GM23338 (cell line): ENCODE data around the gene GRIN3A. TPM values are rescaled to one million over a fixed set of nuclear protein-coding genes. Genes with fewer than 3 reads are reported as not detected.

Source experiments
- ATAC-seq: fragments of 200-7000 bp; cut with Tn5 transposase; 3 replicates; pipeline ENCODE4 v1.9.1; 2020
- DNase-seq: peaks from one replicate; pipeline ENCODE4 v3.0.0-alpha.2; 2015; ENCODE audit warnings: low spot score
- H2AFZ ChIP-seq: fragments of 200-600 bp; sonication (generic); 2 replicates; pipeline ENCODE4 v1.8.0; 2016; ENCODE audit warnings: antibody characterized with exemption, mild to moderate bottlenecking, moderate library complexity
- H3F3A ChIP-seq: fragments of 200-600 bp; sonication (generic); replicated peaks from 2 replicates; pipeline ENCODE4 v1.8.0; 2017; ENCODE audit warnings: antibody characterized with exemption, mixed run types, low read depth
- H3K27ac ChIP-seq: fragments of 200-600 bp; sonication (generic); 2 replicates; pipeline ENCODE4 v1.6.1; 2016; ENCODE audit warnings: low read depth
- H3K27me3 ChIP-seq: fragments of 200-600 bp; sonication (generic); 2 replicates; pipeline ENCODE4 v1.8.0; 2016; ENCODE audit warnings: mild to moderate bottlenecking, mixed run types, moderate library complexity; ENCODE audit not compliant: insufficient read depth
- H3K36me3 ChIP-seq: fragments of 200-600 bp; sonication (generic); 2 replicates; pipeline ENCODE4 v1.8.0; 2016; ENCODE audit warnings: mild to moderate bottlenecking; ENCODE audit not compliant: insufficient read depth
- H3K4me1 ChIP-seq: fragments of 200-600 bp; sonication (generic); 2 replicates; pipeline ENCODE4 v1.8.0; 2016; ENCODE audit warnings: mild to moderate bottlenecking, moderate library complexity; ENCODE audit not compliant: insufficient read depth
- H3K4me2 ChIP-seq: fragments of 200-600 bp; sonication (generic); 2 replicates; pipeline ENCODE4 v1.7.1; 2017; ENCODE audit warnings: mixed run types
- H3K4me3 ChIP-seq: fragments of 200-600 bp; sonication (generic); 2 replicates; pipeline ENCODE4 v1.6.1; 2016; ENCODE audit warnings: mixed run types
- H3K79me2 ChIP-seq: fragments of 200-600 bp; sonication (generic); replicated peaks from 2 replicates; pipeline ENCODE4 v1.8.0; 2017; ENCODE audit warnings: mild to moderate bottlenecking; ENCODE audit not compliant: insufficient read depth
- H3K9me2 ChIP-seq: fragments of 200-600 bp; sonication (generic); 2 replicates; pipeline ENCODE4 v1.8.0; 2017; ENCODE audit not compliant: insufficient read depth
- H4K20me1 ChIP-seq: fragments of 200-600 bp; sonication (generic); replicated peaks from 2 replicates; pipeline ENCODE4 v1.8.0; 2017; ENCODE audit warnings: mild to moderate bottlenecking; ENCODE audit not compliant: insufficient read depth
- H3K27ac Mint-ChIP-seq: 2 replicates; pipeline ENCODE4 v1.8.0; 2020; ENCODE audit warnings: inconsistent platforms, mild to moderate bottlenecking, moderate library complexity, mixed read lengths
- H3K27me3 Mint-ChIP-seq: 3 replicates; pipeline ENCODE4 v1.8.0; 2022; ENCODE audit warnings: low read depth, mild to moderate bottlenecking, moderate library complexity, mixed read lengths, inconsistent platforms; ENCODE audit not compliant: insufficient read depth, poor library complexity
- H3K36me3 Mint-ChIP-seq: 3 replicates; pipeline ENCODE4 v1.8.0; 2021; ENCODE audit warnings: low read depth, mild to moderate bottlenecking, inconsistent platforms, moderate library complexity, mixed read lengths
- H3K4me1 Mint-ChIP-seq: 3 replicates; pipeline ENCODE4 v1.8.0; 2020; ENCODE audit warnings: mild to moderate bottlenecking, inconsistent platforms, mixed read lengths
- H3K4me3 Mint-ChIP-seq: 3 replicates; pipeline ENCODE4 v1.8.0; 2021; ENCODE audit warnings: moderate library complexity, mild to moderate bottlenecking, inconsistent platforms, mixed read lengths
- H3K9me3 Mint-ChIP-seq: 3 replicates; pipeline ENCODE4 v1.8.0; 2020; ENCODE audit warnings: moderate library complexity, mild to moderate bottlenecking, inconsistent platforms, mixed read lengths
- CREB1 ChIP-seq: fragments of 250-450 bp; sonication (Bioruptor Pico); IDR thresholded peaks from 2 replicates; pipeline ENCODE4 v1.5.0; 2020; ENCODE audit warnings: low read depth, mild to moderate bottlenecking, moderate library complexity
- CTCF ChIP-seq, 2 experiments: fragments of 200-600 bp in 1 of 2; sonication (generic) in 1 of 2; conservative IDR thresholded peaks; 2 replicates each; pipeline versions ENCODE4 v1.5.1 to v1.6.1; 2016 to 2017; ENCODE audit warnings: antibody characterized with exemption in 2 of 2, low read depth in 2 of 2, mild to moderate bottlenecking in 2 of 2, moderate library complexity in 1 of 2
- ETS1 ChIP-seq: IDR thresholded peaks from 2 replicates; pipeline ENCODE4 v1.6.1; 2016; ENCODE audit warnings: antibody characterized with exemption
- EZH2 ChIP-seq: fragments of 200-600 bp; sonication (generic); IDR thresholded peaks from one replicate; pipeline ENCODE4 v1.8.0; 2017; ENCODE audit warnings: antibody characterized with exemption, mild to moderate bottlenecking, low read depth; ENCODE audit not compliant: unreplicated experiment
- EZH2phosphoT487 ChIP-seq: fragments of 200-600 bp; sonication (generic); IDR thresholded peaks from one replicate; pipeline ENCODE4 v1.8.1; 2018; ENCODE audit warnings: antibody characterized with exemption; ENCODE audit not compliant: unreplicated experiment
- NANOG ChIP-seq: IDR thresholded peaks from 2 replicates; pipeline ENCODE4 v1.6.1; 2016; ENCODE audit warnings: antibody characterized with exemption, borderline replicate concordance
- POLR2AphosphoS5 ChIP-seq: IDR thresholded peaks from 2 replicates; pipeline ENCODE4 v1.6.1; 2016; ENCODE audit warnings: antibody characterized with exemption, low read depth
- REST ChIP-seq: IDR thresholded peaks from one replicate; pipeline ENCODE4 v1.6.1; 2018; ENCODE audit warnings: antibody characterized with exemption; ENCODE audit not compliant: unreplicated experiment
- ZNF331 ChIP-seq: fragments of 250-450 bp; sonication (Bioruptor Pico); IDR thresholded peaks from 2 replicates; pipeline ENCODE4 v1.5.0; 2020; ENCODE audit warnings: low read depth, mild to moderate bottlenecking, moderate library complexity
- polyA plus RNA-seq: library from polyadenylated mRNA; unstranded; fragments of >200 nt; fragmentation: Nextera tagmentation; extraction: Ambion mirVana; gene quantifications from 2 replicates; pipeline ENCODE4 v1.2.1, GENCODE V29; 2016
- total RNA-seq: library from RNA; depleted of rRNA; stranded (reverse); fragments of >200 nt; shearing (Covaris generic); gene quantifications from 2 replicates; pipeline ENCODE4 v1.2.3, GENCODE V29; 2014

Gene GRIN3A
- total and polyA plus RNA-seq, 2 experiments from 2014 or later: 0.03 to 0.05 TPM

GRCh38 chr9:101652601-101653175, 85.8 kb downstream of the GRIN3A start:
- H2AFZ ChIP-seq: no peak overlapping the region
- no peak for DNase-seq
- no peaks in the 10 kb centered on the region for H3K4me1 ChIP-seq
- no peaks in the 10 kb centered on the region for H4K20me1 ChIP-seq
- Mint-ChIP-seq H3K4me3 (no peak overlapping the region), H3K27me3 (no peaks in the 10 kb centered on the region), H3K27ac (no peak overlapping the region), H3K36me3 (no peaks in the 10 kb centered on the region), H3K9me3 (no peaks in the 10 kb centered on the region), H3K4me1 (no peaks in the 10 kb centered on the region)
- no peaks in the 10 kb centered on the region for H3K36me3 ChIP-seq
- ATAC-seq: no peak
- no peak overlapping the region for H3K4me3 ChIP-seq
- H3K27ac ChIP-seq: no peak overlapping the region
- H3K4me2 ChIP-seq: no peak overlapping the region
- no peaks in the 10 kb centered on the region for H3K79me2 ChIP-seq
- no peaks in the 10 kb centered on the region for H3K27me3 ChIP-seq
- no peak for TF ChIP-seq EZH2phosphoT487
- H3F3A ChIP-seq: no peaks in the 10 kb centered on the region
- no peaks in the 10 kb centered on the region for H3K9me2 ChIP-seq

- Histone ChIP-seq H3F3A (no peaks in the 10 kb centered on the region), H3K4me1 (no peaks in the 10 kb centered on the region), H2AFZ (0 out of 2 replicates have a peak overlapping the region, but pooled peaks have one; percentile 48), H3K27ac (no peak overlapping the region), H3K36me3 (no peaks in the 10 kb centered on the region), H3K4me2 (no peak overlapping the region), H3K27me3 (no peaks in the 10 kb centered on the region), H3K4me3 (no peak overlapping the region), H3K79me2 (no peaks in the 10 kb centered on the region), H3K9me2 (no peaks in the 10 kb centered on the region), H4K20me1 (no peaks in the 10 kb centered on the region)
- ATAC-seq: no peak; the same call in 2 of the 3 replicates
- Mint-ChIP-seq H3K9me3 (no peaks in the 10 kb centered on the region), H3K27ac (no peak overlapping the region), H3K4me1 (no peaks in the 10 kb centered on the region), H3K36me3 (no peaks in the 10 kb centered on the region), H3K4me3 (no peak overlapping the region), H3K27me3 (no peaks in the 10 kb centered on the region)
- DNase-seq: no peak
- TF ChIP-seq CTCF (conservative IDR thresholded peaks at IDR 0.05; ENCODE audit: low read depth in 2 of 2) (no peak), ETS1 (no peak), REST (no peak), EZH2 (no peak), ZNF331 (CRISPR knock-in tag) (no peak), CREB1 (no peak), NANOG (no peak), POLR2AphosphoS5 (no peak)
These were observed 88.3 kb downstream of the GRIN3A start for GRCh38 chr9:101650142-101650541.
